ENCODE measurements around the gene D2HGDH.
A peak's percentile ranks its signal among the peaks of the same experiment; 100 is the strongest.
"Not testable (repeated sequence)": the region's sequence is repeated elsewhere in the genome, so short reads cannot be mapped to it uniquely, and the experiment has no call there.

The D2HGDH gene

GRCh38 chr2:241751152-241751551, 16.7 kb downstream of the D2HGDH start:
- DNase-seq = no peak

GRCh38 chr2:241751776-241752175, 17.3 kb downstream of the D2HGDH start:
- no peak for DNase-seq

GRCh38 chr2:241752253-241752652, 17.8 kb downstream of the D2HGDH start:
- no peak for DNase-seq

- no peak for DNase-seq
Observed at GRCh38 chr2:241752689-241753276, 18.4 kb downstream of the D2HGDH start.

GRCh38 chr2:241753493-241753892, 19.1 kb downstream of the D2HGDH start:
- no peak for DNase-seq

- DNase-seq = no peak
Observed at GRCh38 chr2:241754042-241754441, 19.6 kb downstream of the D2HGDH start.

- no peak for DNase-seq
Observed at GRCh38 chr2:241755166-241755565, 20.7 kb downstream of the D2HGDH start.

- no peak for DNase-seq
Observed at GRCh38 chr2:241755777-241756176, 21.3 kb downstream of the D2HGDH start.

GRCh38 chr2:241759067-241759807, 24.8 kb downstream of the D2HGDH start:
- no peak for DNase-seq

GRCh38 chr2:241759893-241760292, 25.5 kb downstream of the D2HGDH start:
- not testable (repeated sequence) for DNase-seq

- no peak for DNase-seq
Observed at GRCh38 chr2:241760301-241760771, 25.9 kb downstream of the D2HGDH start.

- no peak for DNase-seq
Observed at GRCh38 chr2:241762321-241762932, 28.0 kb downstream of the D2HGDH start.

- DNase-seq = peak; percentile 23 to 34
Observed at GRCh38 chr2:241762933-241763369, 28.5 kb downstream of the D2HGDH start.

- no peak for DNase-seq
Observed at GRCh38 chr2:241763551-241764274, 29.3 kb downstream of the D2HGDH start.

- DNase-seq = no peak
Observed at GRCh38 chr2:241764275-241765241, 30.1 kb downstream of the D2HGDH start.

- no peak for DNase-seq
Observed at GRCh38 chr2:241767464-241768250, 33.2 kb downstream of the D2HGDH start.

GRCh38 chr2:241768251-241768711, 33.9 kb downstream of the D2HGDH start:
- DNase-seq = no peak

- DNase-seq = no peak
Observed at GRCh38 chr2:241768850-241769249, 34.4 kb downstream of the D2HGDH start.

GRCh38 chr2:241769819-241770184, 35.4 kb downstream of the D2HGDH start:
- no peak for DNase-seq

- DNase-seq = no peak
Observed at GRCh38 chr2:241770185-241770935, 35.9 kb downstream of the D2HGDH start.

GRCh38 chr2:241770936-241771285, 36.5 kb downstream of the D2HGDH start:
- no peak for DNase-seq

Measured in activated CD4-positive, alpha-beta T cell treated with anti-CD3 and anti-CD28 coated beads, Interleukin-2, amount 50 U/mL, for 4 hours (primary cell).